Epidermal melanocyte (primary cell): ENCODE data around the gene ACTR8.

Experiments used
- DNase-seq: peaks from one replicate; pipeline ENCODE4 v3.0.0; 2011; ENCODE audit warnings: low spot score; ENCODE audit not compliant: insufficient read length

The ACTR8 gene

GRCh38 chr3:53834429-53835095 lies 47.4 kb downstream of the ACTR8 start:
- DNase-seq, result no peak

- no peak for DNase-seq
These were observed 48.3 kb downstream of the ACTR8 start for GRCh38 chr3:53833700-53834099.

- DNase-seq, result no peak
These were observed 48.8 kb downstream of the ACTR8 start for GRCh38 chr3:53833053-53833645.

GRCh38 chr3:53830944-53831343 lies 51.0 kb downstream of the ACTR8 start:
- DNase-seq, result no peak

GRCh38 chr3:53829605-53830004 lies 52.3 kb downstream of the ACTR8 start:
- no peak for DNase-seq

- DNase-seq, result no peak
These were observed 53.4 kb downstream of the ACTR8 start for GRCh38 chr3:53828581-53828980.

GRCh38 chr3:53826048-53826447 lies 55.9 kb downstream of the ACTR8 start:
- no peak for DNase-seq

- DNase-seq, result no peak
These were observed 57.2 kb downstream of the ACTR8 start for GRCh38 chr3:53824795-53825194.

- no peak for DNase-seq
These were observed 57.8 kb downstream of the ACTR8 start for GRCh38 chr3:53823956-53824657.

GRCh38 chr3:53823026-53823955 lies 58.7 kb downstream of the ACTR8 start:
- DNase-seq, result no peak

- no peak for DNase-seq
These were observed 59.6 kb downstream of the ACTR8 start for GRCh38 chr3:53822331-53822741.

GRCh38 chr3:53821631-53822121 lies 60.3 kb downstream of the ACTR8 start:
- DNase-seq, result no peak

GRCh38 chr3:53820756-53821580 lies 61.0 kb downstream of the ACTR8 start:
- no peak for DNase-seq

GRCh38 chr3:53820084-53820483 lies 61.9 kb downstream of the ACTR8 start:
- DNase-seq, result no peak

GRCh38 chr3:53819163-53819868 lies 62.6 kb downstream of the ACTR8 start:
- no peak for DNase-seq

GRCh38 chr3:53818221-53819162 lies 63.5 kb downstream of the ACTR8 start:
- DNase-seq, result no peak

- DNase-seq, result no peak
These were observed 64.1 kb downstream of the ACTR8 start for GRCh38 chr3:53817809-53818208.

- no peak for DNase-seq
These were observed 64.7 kb downstream of the ACTR8 start for GRCh38 chr3:53817211-53817610.
